PFSK-1 (cell line): Measurements from ENCODE around the gene CDH1.

ENCODE experiments used
- FOXP2 ChIP-seq: optimal IDR thresholded peaks from 2 replicates; pipeline ENCODE3; 2011; ENCODE audit warnings: borderline replicate concordance, control low read depth, inconsistent platforms; ENCODE audit not compliant: insufficient read depth; ENCODE audit errors: extremely low read length, extremely low read depth
- POLR2AphosphoS5 ChIP-seq: IDR thresholded peaks from 2 replicates; pipeline ENCODE4 v1.6.1; 2012; ENCODE audit warnings: low read depth, mild to moderate bottlenecking, control low read depth, low read length, moderate library complexity
- SIN3A ChIP-seq: IDR thresholded peaks from 2 replicates; pipeline ENCODE4 v1.6.1; 2012; ENCODE audit warnings: mild to moderate bottlenecking, low read length, moderate library complexity, borderline replicate concordance; ENCODE audit not compliant: insufficient read depth
- TAF1 ChIP-seq: IDR thresholded peaks from 2 replicates; pipeline ENCODE4 v1.6.1; 2012; ENCODE audit warnings: low read length, control low read depth, borderline replicate concordance; ENCODE audit not compliant: insufficient read depth
- TF ChIP-seq, protein P1 (sequence below), 2 experiments: IDR thresholded peaks; 2 replicates each; pipeline versions ENCODE4 v1.6.1 to v1.8.0; 2011 to 2012; ENCODE audit warnings: low read depth in 2 of 2, low read length in 2 of 2, control low read depth in 1 of 2, inconsistent platforms in 1 of 2, mild to moderate bottlenecking in 1 of 2, moderate library complexity in 1 of 2; ENCODE audit not compliant: insufficient read depth in 1 of 2

Gene CDH1

DNA sequence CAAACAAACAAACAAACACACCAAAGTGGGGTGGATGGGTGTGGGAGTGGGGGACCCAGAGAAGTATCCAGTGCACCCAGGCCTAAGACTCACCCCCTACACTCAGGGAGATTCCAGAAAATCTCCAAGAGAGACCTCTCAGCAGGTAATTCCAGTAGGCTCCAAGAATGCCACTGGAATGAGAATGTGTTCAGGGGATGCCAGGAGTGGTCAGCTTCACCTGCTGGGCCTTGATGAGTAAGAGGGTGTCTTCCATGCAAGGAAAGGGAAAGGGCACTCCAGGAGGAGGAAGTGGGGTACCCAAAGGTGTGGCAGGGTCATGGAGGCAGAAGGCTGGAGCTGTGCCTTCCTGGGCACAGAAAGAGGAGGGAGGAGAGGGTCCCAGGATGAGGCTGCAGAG, 9.9 kb downstream of the CDH1 start:
- TF ChIP-seq, protein P1, sequence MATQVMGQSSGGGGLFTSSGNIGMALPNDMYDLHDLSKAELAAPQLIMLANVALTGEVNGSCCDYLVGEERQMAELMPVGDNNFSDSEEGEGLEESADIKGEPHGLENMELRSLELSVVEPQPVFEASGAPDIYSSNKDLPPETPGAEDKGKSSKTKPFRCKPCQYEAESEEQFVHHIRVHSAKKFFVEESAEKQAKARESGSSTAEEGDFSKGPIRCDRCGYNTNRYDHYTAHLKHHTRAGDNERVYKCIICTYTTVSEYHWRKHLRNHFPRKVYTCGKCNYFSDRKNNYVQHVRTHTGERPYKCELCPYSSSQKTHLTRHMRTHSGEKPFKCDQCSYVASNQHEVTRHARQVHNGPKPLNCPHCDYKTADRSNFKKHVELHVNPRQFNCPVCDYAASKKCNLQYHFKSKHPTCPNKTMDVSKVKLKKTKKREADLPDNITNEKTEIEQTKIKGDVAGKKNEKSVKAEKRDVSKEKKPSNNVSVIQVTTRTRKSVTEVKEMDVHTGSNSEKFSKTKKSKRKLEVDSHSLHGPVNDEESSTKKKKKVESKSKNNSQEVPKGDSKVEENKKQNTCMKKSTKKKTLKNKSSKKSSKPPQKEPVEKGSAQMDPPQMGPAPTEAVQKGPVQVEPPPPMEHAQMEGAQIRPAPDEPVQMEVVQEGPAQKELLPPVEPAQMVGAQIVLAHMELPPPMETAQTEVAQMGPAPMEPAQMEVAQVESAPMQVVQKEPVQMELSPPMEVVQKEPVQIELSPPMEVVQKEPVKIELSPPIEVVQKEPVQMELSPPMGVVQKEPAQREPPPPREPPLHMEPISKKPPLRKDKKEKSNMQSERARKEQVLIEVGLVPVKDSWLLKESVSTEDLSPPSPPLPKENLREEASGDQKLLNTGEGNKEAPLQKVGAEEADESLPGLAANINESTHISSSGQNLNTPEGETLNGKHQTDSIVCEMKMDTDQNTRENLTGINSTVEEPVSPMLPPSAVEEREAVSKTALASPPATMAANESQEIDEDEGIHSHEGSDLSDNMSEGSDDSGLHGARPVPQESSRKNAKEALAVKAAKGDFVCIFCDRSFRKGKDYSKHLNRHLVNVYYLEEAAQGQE (IDR thresholded peaks at IDR 0.05; ENCODE audit: insufficient read depth in 1 of 2, low read depth in 2 of 2, low read length in 2 of 2): no peak
- TF ChIP-seq SIN3A: no peak
- no peak for TF ChIP-seq FOXP2
- no peak for TF ChIP-seq TAF1
- no peak for TF ChIP-seq POLR2AphosphoS5

DNA sequence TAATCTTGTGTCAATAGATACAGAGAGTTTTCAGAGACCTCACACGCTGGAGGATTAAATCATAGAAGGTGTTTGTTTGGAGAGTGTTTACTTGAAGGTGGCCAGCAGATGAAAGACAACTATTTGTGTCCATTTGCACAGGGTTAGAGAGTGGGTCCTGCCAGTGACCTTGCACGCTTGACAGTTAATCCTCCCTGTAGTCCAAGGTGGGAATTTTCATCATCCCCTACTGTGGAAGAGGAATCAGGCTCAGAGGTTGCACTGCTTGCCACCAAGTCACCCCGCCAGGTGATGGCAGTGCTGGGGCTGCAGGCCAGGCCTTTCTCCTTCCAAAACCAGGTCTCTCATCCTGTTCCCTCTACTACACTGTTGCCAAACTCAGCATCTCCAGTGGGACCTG, 12.3 kb downstream of the CDH1 start:
- TF ChIP-seq, protein P1 (IDR thresholded peaks at IDR 0.05; ENCODE audit: insufficient read depth in 1 of 2, low read depth in 2 of 2, low read length in 2 of 2): no peak
- no peak for TF ChIP-seq SIN3A
- TF ChIP-seq POLR2AphosphoS5: no peak
- no peak for TF ChIP-seq FOXP2
- TF ChIP-seq TAF1: no peak

DNA sequence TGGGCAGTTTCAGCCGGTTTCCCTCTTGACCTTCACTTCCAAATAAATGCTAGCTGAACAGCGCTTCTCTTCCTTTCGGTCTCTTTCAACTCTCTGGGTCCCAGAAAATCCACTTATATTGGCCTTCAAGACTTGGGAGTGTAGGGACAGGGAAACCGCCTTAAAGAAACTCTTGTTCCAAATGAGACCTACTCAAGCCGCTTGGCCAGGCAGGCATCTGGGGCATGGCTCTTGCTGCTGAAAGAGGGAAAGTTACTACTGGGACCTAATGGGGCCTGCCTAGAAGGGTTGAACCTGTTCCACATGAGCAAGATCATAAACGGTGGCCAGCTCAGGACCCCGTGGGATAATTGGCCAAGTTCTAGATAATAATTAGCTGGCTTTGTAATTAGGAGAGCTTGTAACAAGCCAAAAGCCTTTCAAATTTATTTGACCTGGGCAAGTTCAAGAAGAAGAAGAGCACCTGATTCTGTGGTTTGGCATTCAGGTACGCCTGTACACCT, 13.2 kb downstream of the CDH1 start:
- TF ChIP-seq POLR2AphosphoS5 (no peak), FOXP2 (no peak)
- TF ChIP-seq, protein P1 (IDR thresholded peaks at IDR 0.05; ENCODE audit: insufficient read depth in 1 of 2, low read depth in 2 of 2, low read length in 2 of 2): no peak

DNA sequence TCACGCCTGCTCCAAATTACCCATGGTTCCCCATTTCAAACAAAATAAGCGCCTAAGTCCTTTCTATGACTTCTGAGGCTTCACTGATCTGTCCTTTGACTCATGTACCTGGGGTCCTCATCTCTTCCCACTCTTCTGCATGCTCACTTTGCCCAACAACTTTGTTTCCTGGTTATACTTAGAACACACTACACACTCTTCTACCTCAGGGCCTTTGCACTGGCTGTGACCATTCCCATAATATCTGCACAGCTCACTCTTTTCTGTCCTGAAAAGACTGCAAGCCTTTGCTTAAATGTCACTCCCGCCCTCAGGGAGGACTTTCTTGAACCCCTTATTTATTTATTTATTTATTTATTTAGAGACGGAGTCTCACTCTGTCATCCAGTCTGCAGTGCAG, 14.1 kb downstream of the CDH1 start:
- TF ChIP-seq POLR2AphosphoS5 (no peak), FOXP2 (no peak), SIN3A (no peak)

DNA sequence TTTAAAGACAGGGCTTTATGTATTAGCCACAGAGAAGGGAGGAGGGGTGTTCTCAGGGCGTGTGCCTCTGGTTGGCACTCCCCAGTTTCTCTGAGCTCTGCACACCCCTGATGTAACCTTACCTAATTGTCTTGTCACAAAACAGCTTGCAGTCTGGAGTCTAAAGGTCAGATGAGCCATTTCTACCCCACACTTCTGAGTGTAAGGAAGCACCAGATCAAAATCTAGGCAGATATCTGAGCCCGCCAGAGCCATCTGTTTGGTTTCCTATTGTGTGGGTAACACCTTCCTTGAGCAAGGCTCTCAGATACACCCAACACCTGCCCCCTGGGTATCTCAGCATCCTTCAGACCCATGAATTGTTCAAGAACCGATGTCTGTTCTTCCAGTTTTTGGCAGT, 15.5 kb downstream of the CDH1 start:
- TF ChIP-seq SIN3A: no peak
- TF ChIP-seq, protein P1 (IDR thresholded peaks at IDR 0.05; ENCODE audit: insufficient read depth in 1 of 2, low read depth in 2 of 2, low read length in 2 of 2): no peak
- no peak for TF ChIP-seq FOXP2
- TF ChIP-seq TAF1: no peak
- TF ChIP-seq POLR2AphosphoS5: no peak
